WTC11 (cell line): ENCODE results near the gene POLR1G. TPM values are rescaled to one million over a fixed set of nuclear protein-coding genes. Genes with fewer than 3 reads are reported as not detected.

ENCODE experiments used
- ATAC-seq: fragments of 200-7000 bp; cut with Tn5 transposase; 2 replicates; pipeline ENCODE4 v1.10.0; 2021; ENCODE audit warnings: mild to moderate bottlenecking, moderate library complexity
- CTCF ChIA-PET: fragments of 300-600 bp; sonication (Branson Sonifier 250); formaldehyde crosslinking; loops from one replicate; lab custom pipeline; 2021; ENCODE audit warnings: antibody characterized with exemption; lab: Charles Lee
- POLR2A ChIA-PET: fragments of 350-600 bp; sonication (Branson Sonifier 250); formaldehyde crosslinking; loops from one replicate; lab custom pipeline; 2021; ENCODE audit warnings: antibody characterized with exemption; lab: Charles Lee
- DNase-seq: peaks from one replicate; pipeline ENCODE4 v3.0.0; 2021; ENCODE audit warnings: low spot score
- H3K27ac Mint-ChIP-seq: 2 replicates; pipeline ENCODE4 v1.8.0; 2021; ENCODE audit warnings: mixed read lengths
- H3K27me3 Mint-ChIP-seq: 2 replicates; pipeline ENCODE4 v1.8.0; 2021; ENCODE audit warnings: low read depth, mild to moderate bottlenecking, moderate library complexity, mixed read lengths
- H3K36me3 Mint-ChIP-seq: 2 replicates; pipeline ENCODE4 v1.8.0; 2021; ENCODE audit warnings: mixed read lengths
- H3K4me1 Mint-ChIP-seq: 2 replicates; pipeline ENCODE4 v1.8.0; 2022; ENCODE audit warnings: mixed read lengths
- H3K4me3 Mint-ChIP-seq: 2 replicates; pipeline ENCODE4 v1.8.0; 2021; ENCODE audit warnings: mild to moderate bottlenecking, moderate library complexity, mixed read lengths
- H3K9me3 Mint-ChIP-seq: 2 replicates; pipeline ENCODE4 v1.8.0; 2021; ENCODE audit warnings: mixed read lengths
- CBFB ChIP-seq: sonication (generic); formaldehyde crosslinking; IDR thresholded peaks from 2 replicates; pipeline ENCODE4 v1.8.1; 2022; ENCODE audit warnings: mild to moderate bottlenecking, low read depth, missing genetic modification reagents
- ETV6 ChIP-seq: sonication (generic); formaldehyde crosslinking; IDR thresholded peaks from 2 replicates; pipeline ENCODE4 v1.8.1; 2022; ENCODE audit warnings: mild to moderate bottlenecking, missing genetic modification reagents
- HMGA2 ChIP-seq: fragments of 250-450 bp; sonication (Bioruptor Pico); IDR thresholded peaks from 2 replicates; pipeline ENCODE4 v1.4.0; 2021; ENCODE audit warnings: mild to moderate bottlenecking, moderate library complexity
- JAZF1 ChIP-seq: fragments of 250-450 bp; sonication (Bioruptor Pico); IDR thresholded peaks from 2 replicates; pipeline ENCODE4 v1.9.0; 2021; ENCODE audit warnings: moderate library complexity, mild to moderate bottlenecking, inconsistent platforms
- MXD4 ChIP-seq: fragments of 250-450 bp; sonication (Bioruptor Pico); IDR thresholded peaks from 2 replicates; pipeline ENCODE4 v1.8.0; 2021; ENCODE audit warnings: mild to moderate bottlenecking, moderate library complexity, borderline replicate concordance
- MYBL2 ChIP-seq: sonication (generic); formaldehyde crosslinking; IDR thresholded peaks from 2 replicates; pipeline ENCODE4 v1.8.1; 2023; ENCODE audit warnings: mild to moderate bottlenecking, moderate library complexity, missing genetic modification reagents
- NFATC4 ChIP-seq: fragments of 250-450 bp; sonication (Bioruptor Pico); IDR thresholded peaks from 2 replicates; pipeline ENCODE4 v1.9.0; 2021; ENCODE audit warnings: mild to moderate bottlenecking
- OVOL2 ChIP-seq: fragments of 250-450 bp; sonication (Bioruptor Pico); IDR thresholded peaks from 2 replicates; pipeline ENCODE4 v1.9.0; 2021; ENCODE audit warnings: mild to moderate bottlenecking, borderline replicate concordance
- RORB ChIP-seq: fragments of 250-450 bp; sonication (Bioruptor Pico); IDR thresholded peaks from 2 replicates; pipeline ENCODE4 v1.9.0; 2021; ENCODE audit warnings: mild to moderate bottlenecking
- SMAD3 ChIP-seq: sonication (generic); formaldehyde crosslinking; IDR thresholded peaks from 2 replicates; pipeline ENCODE4 v1.8.0; 2022; ENCODE audit warnings: missing genetic modification reagents, mild to moderate bottlenecking, borderline replicate concordance
- SMAD4 ChIP-seq: sonication (generic); formaldehyde crosslinking; IDR thresholded peaks from 2 replicates; pipeline ENCODE4 v1.8.0; 2022; ENCODE audit warnings: mild to moderate bottlenecking, missing genetic modification reagents
- ZNF138 ChIP-seq: sonication (generic); formaldehyde crosslinking; conservative IDR thresholded peaks from 2 replicates; pipeline ENCODE4 v1.8.1; 2022; ENCODE audit warnings: mild to moderate bottlenecking, moderate library complexity, missing genetic modification reagents
- ZNF232 ChIP-seq: sonication (generic); formaldehyde crosslinking; IDR thresholded peaks from 2 replicates; pipeline ENCODE4 v1.8.0; 2022; ENCODE audit warnings: mild to moderate bottlenecking, missing genetic modification reagents
- ZNF263 ChIP-seq: sonication (generic); formaldehyde crosslinking; IDR thresholded peaks from 2 replicates; pipeline ENCODE4 v1.8.1; 2022; ENCODE audit warnings: low read depth, mild to moderate bottlenecking, moderate library complexity, missing genetic modification reagents
- total RNA-seq: library from RNA; stranded (reverse); gene quantifications from 3 replicates; pipeline ENCODE4 v1.2.3, GENCODE V29; 2021
- TF ChIP-seq, protein P1 (sequence below): sonication (generic); formaldehyde crosslinking; IDR thresholded peaks from 2 replicates; pipeline ENCODE4 v1.8.0; 2022; ENCODE audit warnings: mild to moderate bottlenecking, missing genetic modification reagents
- TF ChIP-seq, protein P2 (sequence below): sonication (generic); formaldehyde crosslinking; IDR thresholded peaks from 2 replicates; pipeline ENCODE4 v1.8.1; 2023; ENCODE audit warnings: mild to moderate bottlenecking, moderate library complexity, missing genetic modification reagents
- TF ChIP-seq, protein P3 (sequence below): sonication (generic); formaldehyde crosslinking; IDR thresholded peaks from 2 replicates; pipeline ENCODE4 v1.8.1; 2022; ENCODE audit warnings: missing genetic modification reagents, borderline replicate concordance
- TF ChIP-seq, protein P4 (sequence below): sonication (generic); formaldehyde crosslinking; IDR thresholded peaks from 2 replicates; pipeline ENCODE4 v1.8.1; 2023; ENCODE audit warnings: mild to moderate bottlenecking, missing genetic modification reagents
- TF ChIP-seq, protein P5 (sequence below): sonication (generic); formaldehyde crosslinking; conservative IDR thresholded peaks from 2 replicates; pipeline ENCODE4 v1.8.1; 2022; ENCODE audit warnings: mild to moderate bottlenecking, missing genetic modification reagents
- TF ChIP-seq, protein P6 (sequence below): fragments of 250-450 bp; sonication (Bioruptor Pico); IDR thresholded peaks from 2 replicates; pipeline ENCODE4 v1.9.0; 2021; ENCODE audit warnings: moderate library complexity, mild to moderate bottlenecking, inconsistent platforms, borderline replicate concordance

The POLR1G gene
- total RNA-seq, 1 experiment from 2014 or later = 38.1 TPM

DNA sequence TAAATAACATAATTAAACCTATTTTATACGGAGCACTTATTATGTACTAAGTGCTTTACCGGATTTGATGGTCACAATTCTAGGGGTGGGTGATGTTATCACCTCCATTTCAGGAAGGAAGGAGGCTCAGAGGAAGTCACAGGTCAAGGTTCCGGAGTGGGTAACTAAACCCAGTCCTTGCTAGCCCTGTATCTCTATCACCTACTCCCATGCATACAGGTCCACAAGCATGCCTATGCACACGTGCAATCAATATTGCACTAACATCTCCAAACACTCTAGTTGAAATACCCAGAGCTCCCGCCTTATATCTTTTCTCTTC, 43.5 kb downstream of the POLR1G start:
- Mint-ChIP-seq H3K4me1 (peaks cover 17% of the 10 kb centered on the region), H3K9me3 (no peaks in the 10 kb centered on the region), H3K27ac (0 out of 2 replicates have a peak overlapping the region, but pooled peaks have one; percentile 8), H3K36me3 (no peaks in the 10 kb centered on the region), H3K27me3 (peaks cover 73% of the 10 kb centered on the region), H3K4me3 (peak overlapping the region; percentile 90)
- ATAC-seq = no peak; the same call in 1 of the 2 replicates
- CTCF ChIA-PET = interaction anchor here (1.2 to 4.8 kb wide), 2 partner anchors 28 to 35 kb away, joined by 4 to 22 read pairs; no protein-coding TSS in a partner anchor
- TF ChIP-seq MXD4 (CRISPR knock-in tag) (no peak), NFATC4 (no peak)
- DNase-seq = no peak
- POLR2A ChIA-PET = no interaction called here

DNA sequence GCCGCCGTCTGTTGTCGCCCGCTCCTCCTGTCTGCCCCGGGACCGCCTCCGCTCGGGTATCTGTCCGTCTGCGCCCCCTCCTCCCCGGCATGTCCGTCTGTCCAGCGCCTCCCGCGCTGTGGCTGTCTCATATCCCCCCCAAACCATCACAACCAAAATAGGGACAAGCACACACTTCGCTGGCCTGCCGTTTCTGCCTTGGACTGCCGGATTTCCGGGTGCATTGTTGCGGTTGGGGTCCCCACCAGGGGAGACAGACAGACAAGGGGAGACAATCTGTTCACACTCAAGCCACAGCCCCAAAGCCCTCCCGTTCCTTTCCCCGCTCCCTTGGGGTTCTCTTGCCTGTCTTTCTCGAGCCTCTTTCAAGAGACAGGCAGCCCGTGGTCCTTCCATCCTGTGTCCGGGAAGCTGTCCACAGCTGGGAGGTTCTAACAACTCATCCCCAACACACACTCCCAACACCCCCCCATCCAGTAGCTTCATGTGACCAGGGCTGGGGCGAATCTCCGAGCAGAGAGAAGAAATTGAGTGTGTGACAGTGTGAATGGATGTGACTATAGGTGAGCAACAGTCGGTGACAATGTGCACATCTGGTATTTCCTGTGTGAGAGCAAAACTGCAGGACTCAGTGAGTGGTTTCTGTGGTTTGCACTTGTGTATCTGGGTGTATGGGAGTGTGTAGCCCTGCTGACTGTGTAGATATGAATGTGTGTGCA, 44.8 kb downstream of the POLR1G start:
- no peak overlapping the region for H3K27ac Mint-ChIP-seq
- TF ChIP-seq, protein P1, sequence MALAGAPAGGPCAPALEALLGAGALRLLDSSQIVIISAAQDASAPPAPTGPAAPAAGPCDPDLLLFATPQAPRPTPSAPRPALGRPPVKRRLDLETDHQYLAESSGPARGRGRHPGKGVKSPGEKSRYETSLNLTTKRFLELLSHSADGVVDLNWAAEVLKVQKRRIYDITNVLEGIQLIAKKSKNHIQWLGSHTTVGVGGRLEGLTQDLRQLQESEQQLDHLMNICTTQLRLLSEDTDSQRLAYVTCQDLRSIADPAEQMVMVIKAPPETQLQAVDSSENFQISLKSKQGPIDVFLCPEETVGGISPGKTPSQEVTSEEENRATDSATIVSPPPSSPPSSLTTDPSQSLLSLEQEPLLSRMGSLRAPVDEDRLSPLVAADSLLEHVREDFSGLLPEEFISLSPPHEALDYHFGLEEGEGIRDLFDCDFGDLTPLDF (CRISPR knock-in tag) = no peak
- no peak for TF ChIP-seq ZNF232 (CRISPR knock-in tag)
- no peak for TF ChIP-seq SMAD4 (CRISPR knock-in tag)
- TF ChIP-seq OVOL2 = no peak
- TF ChIP-seq JAZF1 (CRISPR knock-in tag) = no peak
- TF ChIP-seq, protein P2, sequence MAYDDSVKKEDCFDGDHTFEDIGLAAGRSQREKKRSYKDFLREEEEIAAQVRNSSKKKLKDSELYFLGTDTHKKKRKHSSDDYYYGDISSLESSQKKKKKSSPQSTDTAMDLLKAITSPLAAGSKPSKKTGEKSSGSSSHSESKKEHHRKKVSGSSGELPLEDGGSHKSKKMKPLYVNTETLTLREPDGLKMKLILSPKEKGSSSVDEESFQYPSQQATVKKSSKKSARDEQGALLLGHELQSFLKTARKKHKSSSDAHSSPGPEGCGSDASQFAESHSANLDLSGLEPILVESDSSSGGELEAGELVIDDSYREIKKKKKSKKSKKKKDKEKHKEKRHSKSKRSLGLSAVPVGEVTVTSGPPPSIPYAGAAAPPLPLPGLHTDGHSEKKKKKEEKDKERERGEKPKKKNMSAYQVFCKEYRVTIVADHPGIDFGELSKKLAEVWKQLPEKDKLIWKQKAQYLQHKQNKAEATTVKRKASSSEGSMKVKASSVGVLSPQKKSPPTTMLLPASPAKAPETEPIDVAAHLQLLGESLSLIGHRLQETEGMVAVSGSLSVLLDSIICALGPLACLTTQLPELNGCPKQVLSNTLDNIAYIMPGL (CRISPR knock-in tag) = no peak
- TF ChIP-seq ETV6 = no peak
- TF ChIP-seq, protein P3, sequence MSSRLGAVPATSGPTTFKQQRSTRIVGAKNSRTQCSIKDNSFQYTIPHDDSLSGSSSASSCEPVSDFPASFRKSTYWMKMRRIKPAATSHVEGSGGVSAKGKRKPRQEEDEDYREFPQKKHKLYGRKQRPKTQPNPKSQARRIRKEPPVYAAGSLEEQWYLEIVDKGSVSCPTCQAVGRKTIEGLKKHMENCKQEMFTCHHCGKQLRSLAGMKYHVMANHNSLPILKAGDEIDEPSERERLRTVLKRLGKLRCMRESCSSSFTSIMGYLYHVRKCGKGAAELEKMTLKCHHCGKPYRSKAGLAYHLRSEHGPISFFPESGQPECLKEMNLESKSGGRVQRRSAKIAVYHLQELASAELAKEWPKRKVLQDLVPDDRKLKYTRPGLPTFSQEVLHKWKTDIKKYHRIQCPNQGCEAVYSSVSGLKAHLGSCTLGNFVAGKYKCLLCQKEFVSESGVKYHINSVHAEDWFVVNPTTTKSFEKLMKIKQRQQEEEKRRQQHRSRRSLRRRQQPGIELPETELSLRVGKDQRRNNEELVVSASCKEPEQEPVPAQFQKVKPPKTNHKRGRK (CRISPR knock-in tag) = no peak
- TF ChIP-seq, protein P4, sequence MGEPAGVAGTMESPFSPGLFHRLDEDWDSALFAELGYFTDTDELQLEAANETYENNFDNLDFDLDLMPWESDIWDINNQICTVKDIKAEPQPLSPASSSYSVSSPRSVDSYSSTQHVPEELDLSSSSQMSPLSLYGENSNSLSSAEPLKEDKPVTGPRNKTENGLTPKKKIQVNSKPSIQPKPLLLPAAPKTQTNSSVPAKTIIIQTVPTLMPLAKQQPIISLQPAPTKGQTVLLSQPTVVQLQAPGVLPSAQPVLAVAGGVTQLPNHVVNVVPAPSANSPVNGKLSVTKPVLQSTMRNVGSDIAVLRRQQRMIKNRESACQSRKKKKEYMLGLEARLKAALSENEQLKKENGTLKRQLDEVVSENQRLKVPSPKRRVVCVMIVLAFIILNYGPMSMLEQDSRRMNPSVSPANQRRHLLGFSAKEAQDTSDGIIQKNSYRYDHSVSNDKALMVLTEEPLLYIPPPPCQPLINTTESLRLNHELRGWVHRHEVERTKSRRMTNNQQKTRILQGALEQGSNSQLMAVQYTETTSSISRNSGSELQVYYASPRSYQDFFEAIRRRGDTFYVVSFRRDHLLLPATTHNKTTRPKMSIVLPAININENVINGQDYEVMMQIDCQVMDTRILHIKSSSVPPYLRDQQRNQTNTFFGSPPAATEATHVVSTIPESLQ (CRISPR knock-in tag) = no peak
- TF ChIP-seq ZNF263 (CRISPR knock-in tag) = no peak
- no peak for TF ChIP-seq NFATC4
- TF ChIP-seq, protein P5, sequence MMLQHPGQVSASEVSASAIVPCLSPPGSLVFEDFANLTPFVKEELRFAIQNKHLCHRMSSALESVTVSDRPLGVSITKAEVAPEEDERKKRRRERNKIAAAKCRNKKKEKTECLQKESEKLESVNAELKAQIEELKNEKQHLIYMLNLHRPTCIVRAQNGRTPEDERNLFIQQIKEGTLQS = no peak
- no peak for TF ChIP-seq ZNF138 (CRISPR knock-in tag)
- TF ChIP-seq RORB (CRISPR knock-in tag) = no peak
- no peak for TF ChIP-seq MYBL2 (CRISPR knock-in tag)
- no peak for TF ChIP-seq SMAD3 (CRISPR knock-in tag)
- TF ChIP-seq CBFB (CRISPR knock-in tag) = no peak
- no peak for TF ChIP-seq HMGA2 (CRISPR knock-in tag)
- TF ChIP-seq, protein P6, sequence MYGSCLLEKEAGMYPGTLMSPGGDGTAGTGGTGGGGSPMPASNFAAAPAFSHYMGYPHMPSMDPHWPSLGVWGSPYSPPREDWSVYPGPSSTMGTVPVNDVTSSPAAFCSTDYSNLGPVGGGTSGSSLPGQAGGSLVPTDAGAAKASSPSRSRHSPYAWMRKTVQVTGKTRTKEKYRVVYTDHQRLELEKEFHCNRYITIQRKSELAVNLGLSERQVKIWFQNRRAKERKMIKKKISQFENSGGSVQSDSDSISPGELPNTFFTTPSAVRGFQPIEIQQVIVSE = no peak
- DNase-seq = no peak
- H3K9me3 Mint-ChIP-seq = no peaks in the 10 kb centered on the region
- peak overlapping the region; percentile 79 for H3K4me3 Mint-ChIP-seq
- peaks cover 24% of the 10 kb centered on the region for H3K4me1 Mint-ChIP-seq
- POLR2A ChIA-PET = interaction anchor here (0.6 kb wide), 1 partner anchor 1964 kb away, joined by 4 read pairs; no protein-coding TSS in a partner anchor
- CTCF ChIA-PET = interaction anchor here (1.0 to 1.6 kb wide), 2 partner anchors 12 to 34 kb away, joined by 4 to 8 read pairs; no protein-coding TSS in a partner anchor
- H3K36me3 Mint-ChIP-seq = no peaks in the 10 kb centered on the region
- H3K27me3 Mint-ChIP-seq = peaks cover 62% of the 10 kb centered on the region
- ATAC-seq = no peak
